ENCODE measurements around the gene VDR. TPM values are rescaled to one million over a fixed set of nuclear protein-coding genes. Genes with fewer than 3 reads are reported as not detected.

The VDR gene
- total and polyA plus RNA-seq, 2 experiments from 2014 or later: 3.2 to 4.9 TPM

DNA sequence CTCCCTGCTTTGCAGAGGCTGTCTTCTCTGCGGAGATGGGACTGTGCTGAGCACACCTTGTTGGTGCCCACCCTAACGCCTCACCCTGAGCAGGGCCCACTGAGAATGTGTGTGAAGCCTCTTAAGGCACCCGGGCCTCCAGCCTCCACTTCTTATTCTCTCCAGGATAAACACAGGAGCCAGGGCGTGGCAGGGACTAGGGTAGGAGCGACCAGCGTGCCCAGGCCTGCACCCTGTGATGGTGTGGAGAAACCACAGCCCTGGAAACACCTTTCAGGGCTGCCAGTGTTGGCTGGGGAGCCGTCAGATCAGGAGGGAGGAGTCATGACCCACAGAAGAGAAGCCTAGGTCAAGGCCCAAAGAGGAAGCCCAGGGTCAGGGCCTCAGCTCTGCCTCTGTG, 41.3 kb downstream of the VDR start:
- Histone ChIP-seq H3K4me1 (ENCODE audit: insufficient read depth) (no peaks in the 10 kb centered on the region), H3K4me3 (no peak overlapping the region), H3K9me2 (replicated peaks; ENCODE audit: insufficient read depth) (no peaks in the 10 kb centered on the region), H3K9me3 (ENCODE audit: low read depth) (no peaks in the 10 kb centered on the region), H3K4me2 (no peak overlapping the region), H2AFZ (no peak overlapping the region), H3K36me3 (replicated peaks; ENCODE audit: insufficient read depth, low read depth) (no peaks in the 10 kb centered on the region), H3K27ac (no peak overlapping the region), H3K79me2 (no peaks in the 10 kb centered on the region), H4K20me1 (ENCODE audit: insufficient read depth, poor library complexity, severe bottlenecking) (no peaks in the 10 kb centered on the region), H3K27me3 (no peaks in the 10 kb centered on the region)
- no peak for DNase-seq (ENCODE audit: low spot score)
- 89% methylated on average over 7 of the region's 7 CpGs for WGBS (ENCODE audit: low lambda C conversion rate, missing lambda C conversion rate)
- no peak for TF ChIP-seq EZH2phosphoT487 (IDR thresholded peaks at IDR 0.05; ENCODE audit: low read depth, severe bottlenecking, unreplicated experiment)

GRCh38 chr12:47862881-47863280, 41.9 kb downstream of the VDR start:
- no peak overlapping the region for H2AFZ ChIP-seq
- H3K9me2 ChIP-seq (replicated peaks; ENCODE audit: insufficient read depth): no peaks in the 10 kb centered on the region
- H4K20me1 ChIP-seq (ENCODE audit: insufficient read depth, poor library complexity, severe bottlenecking): no peaks in the 10 kb centered on the region
- no peaks in the 10 kb centered on the region for H3K36me3 ChIP-seq (replicated peaks; ENCODE audit: insufficient read depth, low read depth)
- TF ChIP-seq EZH2 (IDR thresholded peaks at IDR 0.05; ENCODE audit: borderline replicate concordance) (no peak), EZH2phosphoT487 (IDR thresholded peaks at IDR 0.05; ENCODE audit: low read depth, severe bottlenecking, unreplicated experiment) (no peak)
- no peaks in the 10 kb centered on the region for H3K27me3 ChIP-seq
- H3K4me2 ChIP-seq: no peak overlapping the region
- no peaks in the 10 kb centered on the region for H3K4me1 ChIP-seq (ENCODE audit: insufficient read depth)
- no peaks in the 10 kb centered on the region for H3K9me3 ChIP-seq (ENCODE audit: low read depth)
- no peak overlapping the region for H3K27ac ChIP-seq
- no peaks in the 10 kb centered on the region for H3K79me2 ChIP-seq
- DNase-seq (ENCODE audit: low spot score): no peak
- no peak overlapping the region for H3K4me3 ChIP-seq
- 87% methylated on average over 7 of the region's 7 CpGs for whole genome bisulfite sequencing (ENCODE audit: low lambda C conversion rate, missing lambda C conversion rate)

GRCh38 chr12:47862167-47862750, 42.5 kb downstream of the VDR start:
- Histone ChIP-seq H4K20me1 (ENCODE audit: insufficient read depth, poor library complexity, severe bottlenecking) (no peaks in the 10 kb centered on the region), H3K4me2 (no peak overlapping the region), H3K4me3 (no peak overlapping the region), H3K27me3 (no peaks in the 10 kb centered on the region), H3K27ac (no peak overlapping the region), H2AFZ (no peak overlapping the region), H3K36me3 (replicated peaks; ENCODE audit: insufficient read depth, low read depth) (no peaks in the 10 kb centered on the region), H3K79me2 (no peaks in the 10 kb centered on the region), H3K9me2 (replicated peaks; ENCODE audit: insufficient read depth) (no peaks in the 10 kb centered on the region), H3K4me1 (ENCODE audit: insufficient read depth) (no peaks in the 10 kb centered on the region), H3K9me3 (ENCODE audit: low read depth) (no peaks in the 10 kb centered on the region)
- WGBS (ENCODE audit: low lambda C conversion rate, missing lambda C conversion rate): 78% methylated on average over 5 of the region's 5 CpGs
- no peak for TF ChIP-seq EZH2phosphoT487 (IDR thresholded peaks at IDR 0.05; ENCODE audit: low read depth, severe bottlenecking, unreplicated experiment)
- no peak for TF ChIP-seq EZH2 (IDR thresholded peaks at IDR 0.05; ENCODE audit: borderline replicate concordance)
- no peak for DNase-seq (ENCODE audit: low spot score)

DNA sequence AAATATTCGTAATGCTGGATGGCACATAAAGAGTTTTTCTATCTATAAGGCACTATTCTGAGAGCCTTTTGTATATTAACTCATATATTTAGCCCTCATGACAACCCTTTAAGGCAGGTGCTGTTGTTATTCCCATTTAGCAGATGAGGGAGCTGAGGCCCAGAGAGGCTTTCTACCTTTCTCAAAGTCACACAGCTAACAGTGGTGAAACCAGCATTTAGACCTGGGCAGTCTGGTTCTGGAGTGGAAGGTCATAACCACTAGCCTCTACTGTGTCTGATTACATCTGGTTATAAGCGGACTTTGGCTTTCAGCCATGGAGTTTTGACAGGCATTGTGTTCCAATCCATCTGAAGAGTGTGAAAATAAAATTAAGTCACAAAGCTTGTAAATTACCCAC, 43.9 kb downstream of the VDR start:
- Histone ChIP-seq H3K4me1 (ENCODE audit: insufficient read depth) (no peaks in the 10 kb centered on the region), H4K20me1 (ENCODE audit: insufficient read depth, poor library complexity, severe bottlenecking) (no peaks in the 10 kb centered on the region), H3K27me3 (no peaks in the 10 kb centered on the region), H3K4me2 (no peak overlapping the region), H3K36me3 (replicated peaks; ENCODE audit: insufficient read depth, low read depth) (no peaks in the 10 kb centered on the region), H3K9me3 (ENCODE audit: low read depth) (no peaks in the 10 kb centered on the region), H3K27ac (no peak overlapping the region), H3K79me2 (no peaks in the 10 kb centered on the region), H2AFZ (no peak overlapping the region), H3K4me3 (no peak overlapping the region), H3K9me2 (replicated peaks; ENCODE audit: insufficient read depth) (no peaks in the 10 kb centered on the region)
- no peak for DNase-seq (ENCODE audit: low spot score)
- WGBS (ENCODE audit: low lambda C conversion rate, missing lambda C conversion rate): 97% methylated on average over 2 of the region's 2 CpGs
- TF ChIP-seq EZH2phosphoT487 (IDR thresholded peaks at IDR 0.05; ENCODE audit: low read depth, severe bottlenecking, unreplicated experiment) (no peak), EZH2 (IDR thresholded peaks at IDR 0.05; ENCODE audit: borderline replicate concordance) (no peak)
- TF ChIP-seq, protein P1, sequence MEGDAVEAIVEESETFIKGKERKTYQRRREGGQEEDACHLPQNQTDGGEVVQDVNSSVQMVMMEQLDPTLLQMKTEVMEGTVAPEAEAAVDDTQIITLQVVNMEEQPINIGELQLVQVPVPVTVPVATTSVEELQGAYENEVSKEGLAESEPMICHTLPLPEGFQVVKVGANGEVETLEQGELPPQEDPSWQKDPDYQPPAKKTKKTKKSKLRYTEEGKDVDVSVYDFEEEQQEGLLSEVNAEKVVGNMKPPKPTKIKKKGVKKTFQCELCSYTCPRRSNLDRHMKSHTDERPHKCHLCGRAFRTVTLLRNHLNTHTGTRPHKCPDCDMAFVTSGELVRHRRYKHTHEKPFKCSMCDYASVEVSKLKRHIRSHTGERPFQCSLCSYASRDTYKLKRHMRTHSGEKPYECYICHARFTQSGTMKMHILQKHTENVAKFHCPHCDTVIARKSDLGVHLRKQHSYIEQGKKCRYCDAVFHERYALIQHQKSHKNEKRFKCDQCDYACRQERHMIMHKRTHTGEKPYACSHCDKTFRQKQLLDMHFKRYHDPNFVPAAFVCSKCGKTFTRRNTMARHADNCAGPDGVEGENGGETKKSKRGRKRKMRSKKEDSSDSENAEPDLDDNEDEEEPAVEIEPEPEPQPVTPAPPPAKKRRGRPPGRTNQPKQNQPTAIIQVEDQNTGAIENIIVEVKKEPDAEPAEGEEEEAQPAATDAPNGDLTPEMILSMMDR (IDR thresholded peaks at IDR 0.05; ENCODE audit: poor library complexity): no peak

GRCh38 chr12:47860279-47860841, 44.4 kb downstream of the VDR start:
- no peaks in the 10 kb centered on the region for H3K36me3 ChIP-seq (replicated peaks; ENCODE audit: insufficient read depth, low read depth)
- DNase-seq (ENCODE audit: low spot score): no peak
- no peaks in the 10 kb centered on the region for H3K9me3 ChIP-seq (ENCODE audit: low read depth)
- 95% methylated on average over 7 of the region's 7 CpGs for WGBS (ENCODE audit: low lambda C conversion rate, missing lambda C conversion rate)
- no peak overlapping the region for H3K4me2 ChIP-seq
- H3K9me2 ChIP-seq (replicated peaks; ENCODE audit: insufficient read depth): no peaks in the 10 kb centered on the region
- H2AFZ ChIP-seq: no peak overlapping the region
- H3K4me1 ChIP-seq (ENCODE audit: insufficient read depth): no peaks in the 10 kb centered on the region
- H4K20me1 ChIP-seq (ENCODE audit: insufficient read depth, poor library complexity, severe bottlenecking): no peaks in the 10 kb centered on the region
- no peak overlapping the region for H3K4me3 ChIP-seq
- H3K79me2 ChIP-seq: no peaks in the 10 kb centered on the region
- H3K27ac ChIP-seq: no peak overlapping the region
- TF ChIP-seq, protein P1 (IDR thresholded peaks at IDR 0.05; ENCODE audit: poor library complexity): no peak
- no peak for TF ChIP-seq EZH2phosphoT487 (IDR thresholded peaks at IDR 0.05; ENCODE audit: low read depth, severe bottlenecking, unreplicated experiment)
- TF ChIP-seq EZH2 (IDR thresholded peaks at IDR 0.05; ENCODE audit: borderline replicate concordance): no peak
- no peaks in the 10 kb centered on the region for H3K27me3 ChIP-seq
